Kidney (tissue), 14 donors: ENCODE data around the gene PITPNM1. TPM values are rescaled to one million over a fixed set of nuclear protein-coding genes. Genes with fewer than 3 reads are reported as not detected.
A peak's percentile ranks its signal among the peaks of the same experiment; 100 is the strongest.
"Not testable (repeated sequence)": the region's sequence is repeated elsewhere in the genome, so short reads cannot be mapped to it uniquely, and the experiment has no call there.

Source experiments
- DNase-seq, 5 donors: peaks; one replicate each; pipeline ENCODE4 v3.0.0-alpha.2; 2013 to 2020
- FAIRE-seq: peaks from 2 replicates; lab custom pipeline; 2012; peaks lifted over from hg19 to GRCh38; lab: Jason Lieb, UNC
- H3K27ac ChIP-seq, 2 donors: one replicate each; pipeline ENCODE4 v1.7.0; 2013; ENCODE audit warnings: low read depth in 2 of 2, low read length in 2 of 2, inconsistent platforms in 1 of 2
- H3K27me3 ChIP-seq: one replicate; pipeline ENCODE4 v1.7.1; 2013; ENCODE audit warnings: low read length, inconsistent platforms; ENCODE audit not compliant: control insufficient read depth, insufficient read depth
- H3K36me3 ChIP-seq, 3 donors: one replicate each; pipeline versions ENCODE4 v1.7.0 to v1.7.1; 2013; ENCODE audit warnings: low read length in 3 of 3, control low read depth in 1 of 3, inconsistent platforms in 1 of 3; ENCODE audit not compliant: insufficient read depth in 3 of 3, control insufficient read depth in 2 of 3
- H3K4me1 ChIP-seq, 3 donors: one replicate each; pipeline versions ENCODE4 v1.7.0 to v1.7.1; 2013; ENCODE audit warnings: low read length in 3 of 3, inconsistent platforms in 1 of 3, low read depth in 1 of 3; ENCODE audit not compliant: control insufficient read depth in 2 of 3, insufficient read depth in 2 of 3
- H3K4me3 ChIP-seq, 3 donors: one replicate each; pipeline versions ENCODE4 v1.7.0 to v1.8.1; 2013; ENCODE audit warnings: low read length in 3 of 3, control low read depth in 1 of 3, inconsistent platforms in 1 of 3
- H3K9ac ChIP-seq, 3 donors: one replicate each; pipeline versions ENCODE4 v1.7.0 to v1.7.1; 2013; ENCODE audit warnings: low read length in 3 of 3, control low read depth in 1 of 3, inconsistent platforms in 1 of 3
- H3K9me3 ChIP-seq, 3 donors: one replicate each; pipeline versions ENCODE4 v1.7.0 to v1.7.1; 2013; ENCODE audit warnings: low read length in 3 of 3, control low read depth in 1 of 3, inconsistent platforms in 1 of 3; ENCODE audit not compliant: control insufficient read depth in 2 of 3, insufficient read depth in 1 of 3
- intact Hi-C: fragments of 100-400 bp; cut with DNase I; formaldehyde crosslinking; loops from one replicate; pipeline ENCODE4 v1.11.1; 2022
- polyA plus RNA-seq: library from polyadenylated mRNA; stranded (reverse); fragments of 350-450 nt; fragmentation: Illumina TruSeq; extraction: RNeasy Lipid Tissue Mini Kit (QIAGEN cat#74804); gene quantifications from one replicate; pipeline ENCODE4 v1.2.3, GENCODE V29; 2014; ENCODE audit warnings: low read depth, low replicate concordance; ENCODE audit not compliant: insufficient read depth
- total RNA-seq: library from RNA; stranded (reverse); fragmentation: NEBNext Ultra II Directional; extraction: Animal tissue kit (Norgen Biotek cat#: 25700); gene quantifications from one replicate; pipeline ENCODE4 v1.2.1, GENCODE V29; 2021
- TF ChIP-seq, protein P1 (sequence below): IDR thresholded peaks from 3 replicates; pipeline ENCODE4 v1.5.1; 2012; ENCODE audit warnings: mild to moderate bottlenecking, moderate library complexity, borderline replicate concordance; ENCODE audit not compliant: insufficient read depth; ENCODE audit errors: extremely low read depth
- donor health status: control.
- donor health status: control.
- donor health status: control.
- donor health status: control.
- donor health status: control.
- donor health status: DM: yes; HTN: yes; CAD: no.
- donor health status: Normal renal cell carcinoma (clear cell type).

PITPNM1 gene
- total and polyA plus RNA-seq, 2 donors from 2014 or later: 19.3 to 74.7 TPM

DNA sequence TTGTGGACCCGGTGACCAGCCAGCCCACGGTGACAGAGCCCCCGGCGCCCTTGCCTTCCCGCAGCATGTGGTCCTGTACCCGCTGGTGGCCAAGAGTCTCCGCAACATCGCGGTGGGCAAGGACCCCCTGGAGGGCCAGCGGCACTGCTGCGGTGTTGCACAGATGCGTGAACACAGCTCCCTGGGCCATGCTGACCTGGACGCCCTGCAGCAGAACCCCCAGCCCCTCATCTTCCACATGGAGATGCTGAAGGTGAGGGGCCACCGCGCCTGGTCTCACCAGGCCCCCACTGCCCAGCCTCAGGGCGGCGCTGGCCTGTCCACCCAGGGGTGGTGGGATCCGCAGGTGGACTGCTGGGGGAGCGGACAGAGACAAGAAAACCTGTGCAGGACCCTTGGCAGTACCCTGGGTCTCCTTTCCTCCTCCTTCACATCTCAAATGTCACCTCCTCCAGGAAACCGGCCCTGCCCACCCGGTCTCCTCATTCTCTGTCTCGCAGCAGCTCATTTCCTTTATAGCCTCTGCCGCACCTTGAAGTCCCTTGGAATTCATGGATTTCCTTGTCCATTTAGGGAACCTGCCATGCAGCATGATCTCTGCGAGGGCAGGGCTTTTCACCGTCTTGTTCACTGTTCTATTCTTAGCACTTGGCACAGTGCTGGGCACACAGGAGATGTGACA, 15.8 kb downstream of the PITPNM1 start:
- DNase-seq (peak in 3 of 5 donors; percentile 29 to 76 (median 48)), FAIRE-seq (no peak)
- H3K27ac ChIP-seq: no peak overlapping the region
- intact Hi-C loops: no loop called here
- no peaks in the 10 kb centered on the region for H3K9me3 ChIP-seq
- no peak overlapping the region for H3K9ac ChIP-seq
- TF ChIP-seq, protein P1, sequence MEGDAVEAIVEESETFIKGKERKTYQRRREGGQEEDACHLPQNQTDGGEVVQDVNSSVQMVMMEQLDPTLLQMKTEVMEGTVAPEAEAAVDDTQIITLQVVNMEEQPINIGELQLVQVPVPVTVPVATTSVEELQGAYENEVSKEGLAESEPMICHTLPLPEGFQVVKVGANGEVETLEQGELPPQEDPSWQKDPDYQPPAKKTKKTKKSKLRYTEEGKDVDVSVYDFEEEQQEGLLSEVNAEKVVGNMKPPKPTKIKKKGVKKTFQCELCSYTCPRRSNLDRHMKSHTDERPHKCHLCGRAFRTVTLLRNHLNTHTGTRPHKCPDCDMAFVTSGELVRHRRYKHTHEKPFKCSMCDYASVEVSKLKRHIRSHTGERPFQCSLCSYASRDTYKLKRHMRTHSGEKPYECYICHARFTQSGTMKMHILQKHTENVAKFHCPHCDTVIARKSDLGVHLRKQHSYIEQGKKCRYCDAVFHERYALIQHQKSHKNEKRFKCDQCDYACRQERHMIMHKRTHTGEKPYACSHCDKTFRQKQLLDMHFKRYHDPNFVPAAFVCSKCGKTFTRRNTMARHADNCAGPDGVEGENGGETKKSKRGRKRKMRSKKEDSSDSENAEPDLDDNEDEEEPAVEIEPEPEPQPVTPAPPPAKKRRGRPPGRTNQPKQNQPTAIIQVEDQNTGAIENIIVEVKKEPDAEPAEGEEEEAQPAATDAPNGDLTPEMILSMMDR: no peak
- H3K27me3 ChIP-seq: no peaks in the 10 kb centered on the region
- H3K36me3 ChIP-seq: peaks cover 0 to 17% (median 4%) of the 10 kb centered on the region in 3 donors
- peaks cover 0 to 7% (median 0%) of the 10 kb centered on the region in 3 donors for H3K4me1 ChIP-seq
- H3K4me3 ChIP-seq: no peak overlapping the region

DNA sequence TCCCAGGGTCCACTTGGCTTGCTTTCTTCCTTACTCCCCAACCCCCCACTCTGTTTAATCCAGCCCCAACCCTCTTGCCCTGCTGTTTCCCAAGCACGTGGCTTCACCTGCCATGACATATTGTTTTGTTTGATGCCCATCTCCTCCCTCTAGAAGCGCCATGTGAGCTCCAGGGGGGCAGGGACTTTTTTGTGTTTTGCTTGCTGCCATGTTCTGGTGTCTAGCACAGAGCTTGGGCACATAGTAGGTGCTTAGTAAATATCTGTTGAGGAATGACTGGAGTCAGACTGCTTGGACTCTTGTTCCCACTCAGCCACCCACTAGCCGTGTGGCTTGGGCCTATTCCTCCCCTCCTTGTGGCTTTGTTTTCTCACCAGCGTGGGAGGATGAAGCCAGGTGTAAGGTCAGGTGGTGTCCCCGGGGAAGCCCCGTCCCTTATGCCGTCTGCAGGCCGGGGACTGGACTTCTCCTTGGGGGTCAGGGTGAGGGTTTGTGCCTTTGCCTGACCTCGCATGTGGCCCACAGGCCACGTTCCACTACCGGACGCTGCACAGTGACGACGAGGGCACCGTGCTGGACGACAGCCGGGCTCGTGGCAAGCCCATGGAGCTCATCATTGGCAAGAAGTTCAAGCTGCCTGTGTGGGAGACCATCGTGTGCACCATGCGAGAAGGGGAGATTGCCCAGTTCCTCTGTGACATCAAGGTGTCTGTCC, 18.5 kb downstream of the PITPNM1 start:
- H3K9ac ChIP-seq: no peak overlapping the region
- no peak overlapping the region for H3K27ac ChIP-seq
- H3K27me3 ChIP-seq: no peaks in the 10 kb centered on the region
- TF ChIP-seq, protein P1: no peak
- intact Hi-C loops: no loop called here
- peaks cover 3 to 19% (median 9%) of the 10 kb centered on the region in 3 donors for H3K4me1 ChIP-seq
- no peak overlapping the region for H3K4me3 ChIP-seq
- FAIRE-seq (no peak), DNase-seq (peak in 2 of 5 donors; percentile 43 to 69)
- H3K36me3 ChIP-seq: peaks cover 0 to 8% (median 4%) of the 10 kb centered on the region in 3 donors
- H3K9me3 ChIP-seq: no peaks in the 10 kb centered on the region

DNA sequence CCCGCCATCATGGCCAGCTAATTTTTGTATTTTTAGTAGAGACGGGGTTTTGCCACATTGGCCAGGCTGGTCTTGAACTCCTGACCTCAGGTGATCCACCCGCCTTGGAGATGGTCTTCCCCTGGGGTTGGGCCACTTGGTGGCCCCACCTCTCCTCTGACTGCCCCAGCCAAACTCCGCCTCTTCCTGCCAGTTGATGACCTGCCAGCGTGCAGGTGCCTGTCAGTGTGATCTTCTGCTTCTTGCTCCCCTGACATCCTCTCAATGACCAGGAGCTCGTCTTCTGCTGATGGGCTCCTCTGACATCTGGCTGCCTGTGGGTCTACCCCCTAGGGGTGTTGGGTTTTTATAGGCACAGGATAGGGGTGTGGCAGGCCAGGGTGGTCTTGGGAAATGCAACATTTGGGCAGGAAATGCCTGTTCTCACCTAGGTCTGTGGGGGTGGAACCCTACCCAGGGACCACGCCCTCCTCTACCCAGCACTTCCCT, 19.2 kb downstream of the PITPNM1 start:
- FAIRE-seq, H3K9me3 ChIP-seq, H3K9ac ChIP-seq, H3K27ac ChIP-seq, H3K36me3 ChIP-seq, intact Hi-C loops, H3K27me3 ChIP-seq, H3K4me3 ChIP-seq: not testable (repeated sequence)
- peak in 2 of 5 donors; percentile 49 to 62 for DNase-seq
- peaks cover 3 to 19% (median 9%) of the 10 kb centered on the region in 3 donors for H3K4me1 ChIP-seq

DNA sequence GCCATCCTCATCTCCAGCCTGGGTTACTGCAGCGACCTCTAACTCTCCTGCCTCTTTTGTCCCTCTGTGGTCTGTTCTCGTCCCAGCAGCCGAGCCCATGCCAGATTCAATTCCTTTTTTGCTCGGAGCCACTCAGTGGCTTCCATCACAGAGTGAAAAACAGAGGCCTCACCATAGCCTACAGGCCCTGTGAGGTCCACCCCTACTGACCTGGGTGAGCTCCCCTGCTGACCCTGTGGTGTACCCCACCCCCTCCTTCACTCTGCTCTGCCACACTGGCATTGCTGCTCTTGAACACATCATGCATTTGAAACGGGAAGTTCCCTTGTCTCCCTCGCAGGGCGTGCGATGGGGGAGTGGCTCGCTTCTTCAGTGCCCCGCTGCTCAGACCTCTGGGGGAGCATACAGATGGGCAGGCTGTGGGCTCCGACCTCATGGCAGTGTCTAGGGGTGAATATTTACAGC, 20.3 kb downstream of the PITPNM1 start:
- no peak for FAIRE-seq
- peak in 2 of 5 donors; percentile 59 to 76 for DNase-seq
- peaks cover 0 to 4% (median 3%) of the 10 kb centered on the region in 3 donors for H3K36me3 ChIP-seq
- H3K27me3 ChIP-seq: no peaks in the 10 kb centered on the region
- no peak overlapping the region for H3K27ac ChIP-seq
- intact Hi-C loops: no loop called here
- no peaks in the 10 kb centered on the region for H3K9me3 ChIP-seq
- H3K4me1 ChIP-seq: peaks cover 3 to 19% (median 9%) of the 10 kb centered on the region in 3 donors
- H3K4me3 ChIP-seq: no peak overlapping the region
- TF ChIP-seq, protein P1: no peak
- peak overlapping the region in 1 of 3 donors; percentile 15 for H3K9ac ChIP-seq
